Stimulated activated CD8-positive, alpha-beta memory T cell treated with anti-CD3 and anti-CD28 coated beads, Interleukin-2, amount 100 ng/mL, for 48 hours (primary cell): Measurements from ENCODE around the gene DRAP1.
A peak's percentile ranks its signal among the peaks of the same experiment; 100 is the strongest.

ENCODE experiments used
- DNase-seq, 2 donors: peaks; one replicate each; pipeline ENCODE4 v3.0.0-alpha.2; 2020; ENCODE audit warnings: low read depth in 2 of 2

DRAP1 gene

DNA sequence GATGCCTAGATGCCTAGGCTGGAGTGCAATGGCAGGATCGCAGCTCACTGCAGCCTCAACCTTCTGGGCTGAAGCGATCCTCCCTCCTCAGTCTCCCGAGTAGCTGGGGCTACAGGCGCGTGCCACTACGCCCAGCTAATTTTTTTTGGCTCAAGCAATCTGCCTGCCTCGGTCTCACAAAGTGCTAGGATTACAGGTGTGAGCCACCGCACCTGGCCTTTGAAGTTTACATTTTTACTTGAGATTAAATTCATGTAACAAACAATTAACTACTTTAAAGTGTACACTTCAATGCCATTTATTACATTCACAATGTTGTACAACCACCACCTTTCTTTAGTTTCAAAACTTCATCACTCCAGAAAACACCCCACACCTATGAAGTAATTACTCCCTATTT lies 15.5 kb upstream of the DRAP1 start:
- DNase-seq, result no peak

DNA sequence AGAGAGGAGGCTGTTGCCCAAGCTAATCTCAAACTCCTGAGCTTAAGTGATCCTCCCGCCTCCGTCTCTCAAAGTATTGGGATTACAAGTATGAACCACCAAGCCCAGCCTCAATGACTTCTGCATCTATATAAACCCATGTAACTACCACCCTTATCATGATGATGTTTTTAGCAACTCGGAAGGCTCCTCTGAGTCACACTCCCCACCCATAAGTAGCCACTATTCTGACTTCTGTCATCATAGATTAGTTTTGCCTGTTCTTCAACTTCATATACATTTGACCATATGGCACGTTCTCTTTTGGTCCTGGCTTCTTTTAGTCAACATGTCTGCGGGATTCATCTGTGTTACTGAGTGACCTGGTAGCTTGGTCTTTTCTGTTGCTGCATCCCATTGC lies 12.6 kb upstream of the DRAP1 start:
- DNase-seq, result no peak

DNA sequence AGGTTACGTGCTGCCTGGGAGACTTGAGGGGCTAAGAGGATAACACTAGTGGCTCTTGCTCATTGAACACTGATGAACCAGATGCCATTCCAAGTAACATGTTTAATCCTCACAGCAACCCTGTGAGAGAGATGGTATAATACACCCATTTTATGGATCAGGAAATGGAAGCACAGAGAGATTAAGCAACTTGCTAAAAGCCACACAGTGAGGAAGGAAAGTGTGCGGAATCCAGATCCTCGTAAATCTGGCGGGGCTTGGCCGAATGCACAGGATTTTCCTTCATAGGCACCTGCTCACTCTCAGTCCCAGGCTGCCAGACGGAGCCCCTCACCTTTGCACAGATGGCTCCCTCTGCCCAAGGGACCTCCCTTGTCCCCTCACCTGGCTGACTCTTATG lies 11.3 kb upstream of the DRAP1 start:
- no peak for DNase-seq

- no peak for DNase-seq
These were observed 7.3 kb upstream of the DRAP1 start for GRCh38 chr11:65911682-65912568.

GRCh38 chr11:65912845-65913244 lies 6.4 kb upstream of the DRAP1 start:
- DNase-seq, result no peak

GRCh38 chr11:65915101-65915820 lies 4.0 kb upstream of the DRAP1 start:
- no peak for DNase-seq

- DNase-seq, result no peak
These were observed 3.4 kb upstream of the DRAP1 start for GRCh38 chr11:65915821-65916251.

GRCh38 chr11:65916391-65916790 lies 2.8 kb upstream of the DRAP1 start:
- no peak for DNase-seq

DNA sequence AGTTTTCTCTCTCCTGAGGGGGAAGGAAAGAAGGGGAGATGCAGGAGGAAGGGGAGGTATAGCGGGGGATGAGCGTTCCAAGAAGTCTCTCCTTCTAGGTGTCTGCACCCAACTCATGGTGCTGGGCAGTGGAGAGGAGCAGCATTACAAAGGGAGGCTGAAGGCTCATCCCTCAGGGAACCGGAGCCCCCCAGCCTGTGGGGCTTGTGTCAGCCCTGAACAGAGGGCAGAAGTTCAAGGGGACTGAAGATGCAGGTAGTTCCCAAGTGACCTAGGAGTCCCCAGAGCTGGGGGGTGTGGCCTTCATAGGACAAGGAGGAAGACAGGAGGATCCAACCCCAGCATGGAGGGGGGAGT lies 2.2 kb upstream of the DRAP1 start:
- DNase-seq, result no peak

DNA sequence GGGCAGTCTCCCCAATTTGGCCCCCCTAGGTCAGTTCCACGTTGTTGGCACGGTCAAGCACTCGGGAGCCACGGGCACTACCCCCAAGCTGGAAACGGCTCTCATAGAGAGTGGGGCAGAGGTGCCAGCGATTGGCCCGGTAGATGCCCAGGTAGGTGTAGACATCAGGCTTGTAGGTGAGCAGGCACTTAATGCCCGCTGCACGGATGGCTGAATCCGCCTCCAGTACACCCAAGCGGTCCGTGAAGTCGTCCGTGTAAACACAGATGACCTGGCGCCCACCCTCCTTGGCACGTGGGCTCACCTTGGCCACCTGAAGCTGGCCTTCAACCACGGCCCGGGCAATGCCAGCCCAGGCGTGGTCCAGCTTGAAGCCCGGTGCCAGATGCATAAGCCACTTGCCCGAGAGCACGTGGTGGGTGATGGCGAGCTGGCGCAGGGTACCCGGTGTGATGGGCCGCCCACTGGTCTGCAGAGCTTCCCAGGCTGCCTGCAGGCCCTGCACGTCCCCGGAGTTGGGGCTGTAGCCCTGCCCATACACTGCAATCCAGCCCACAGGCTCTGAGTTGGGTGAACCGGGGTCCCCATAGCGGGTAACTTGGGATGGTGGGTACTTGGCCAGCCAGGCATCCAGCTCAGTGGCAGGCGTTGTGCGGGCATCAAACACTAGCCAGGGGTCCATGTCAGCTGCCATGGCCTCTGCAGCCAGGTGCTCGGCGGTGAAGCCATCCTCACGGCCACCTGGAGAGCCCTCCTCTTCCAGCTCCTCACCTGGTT lies 1.6 kb upstream of the DRAP1 start:
- DNase-seq, result no peak

GRCh38 chr11:65918211-65919140 lies 750 bp upstream of the DRAP1 start, which contains the start of gene C11orf68:
Gene C11orf68, minus strand, starts transcription at chr11:65919062. Its CDS starts 31 bp downstream, at chr11:65919031.
- DNase-seq, result peak in 1 of 2 donors; percentile 32

GRCh38 chr11:65919573-65920371 lies 546 bp downstream of the DRAP1 start:
- DNase-seq, result peak; percentile 47 to 53

- DNase-seq, result no peak
These were observed 1.2 kb downstream of the DRAP1 start for GRCh38 chr11:65920372-65920802.

GRCh38 chr11:65921033-65921555 lies 1.9 kb downstream of the DRAP1 start:
- DNase-seq, result no peak

DNA sequence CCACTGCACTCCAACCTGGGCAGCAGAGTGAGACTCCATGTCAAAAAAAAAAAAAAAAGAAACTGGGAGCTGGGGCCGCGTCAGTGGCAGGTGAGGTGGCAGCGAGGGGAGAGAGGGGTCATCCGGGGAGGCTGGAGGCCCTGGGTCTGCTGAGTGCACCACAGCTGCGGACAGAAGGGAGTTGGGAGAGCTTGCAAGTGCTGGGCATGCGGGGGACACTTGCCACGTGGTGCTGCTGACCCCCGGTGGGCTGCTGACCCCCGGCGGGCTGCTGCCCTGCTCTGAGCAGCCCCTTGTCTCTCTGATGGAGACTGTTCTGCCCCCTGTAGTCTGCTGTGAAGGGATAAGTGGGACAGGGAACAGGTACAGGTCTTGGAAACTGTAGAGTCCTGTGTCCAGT lies 2.6 kb downstream of the DRAP1 start:
- no peak for DNase-seq

DNA sequence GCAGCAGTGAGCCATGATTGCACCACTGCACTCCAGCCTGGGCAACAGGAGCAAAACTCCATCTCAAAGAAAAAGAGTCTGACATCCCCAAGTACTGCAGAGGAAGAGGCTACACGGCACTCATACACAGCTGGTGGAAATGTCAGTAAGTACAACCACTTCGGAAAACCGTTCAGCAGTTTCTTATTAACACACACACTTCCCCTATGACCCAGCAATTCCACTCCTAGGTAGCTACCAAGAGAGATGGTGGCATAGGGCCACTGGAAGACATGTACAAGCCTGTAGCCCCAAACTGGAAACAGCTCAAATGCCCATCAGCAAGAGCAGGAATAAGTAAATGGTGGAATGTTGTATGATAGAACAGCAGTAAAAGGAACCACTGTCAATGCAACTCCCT lies 3.3 kb downstream of the DRAP1 start:
- DNase-seq, result no peak

GRCh38 chr11:65925397-65925796 lies 6.2 kb downstream of the DRAP1 start:
- DNase-seq, result no peak

DNA sequence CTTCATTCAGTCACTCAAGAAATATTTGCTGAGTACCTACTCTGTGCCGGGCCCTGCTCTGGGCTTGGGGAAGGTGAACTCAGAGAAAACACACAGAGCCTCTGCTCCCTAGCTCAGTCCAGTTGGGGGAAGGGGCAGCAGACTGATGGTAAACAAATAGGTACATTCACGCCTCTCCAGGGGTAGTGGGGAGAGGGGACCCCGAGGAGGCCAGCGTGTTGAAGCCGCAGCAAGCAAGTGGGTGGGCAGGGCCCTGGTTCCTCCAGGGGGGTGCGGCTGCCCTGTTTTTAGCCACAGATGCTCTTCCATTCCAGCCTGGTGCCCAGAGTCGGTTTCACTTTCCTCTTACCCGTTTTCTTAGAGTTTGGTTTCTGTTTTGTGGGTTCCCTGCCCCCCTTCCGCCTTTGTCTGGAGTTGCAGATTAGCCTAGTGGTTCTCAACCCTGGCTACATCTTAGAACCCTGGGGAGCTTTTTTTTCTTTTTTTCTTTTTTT lies 8.7 kb downstream of the DRAP1 start:
- DNase-seq, result peak; percentile 59 to 60

DNA sequence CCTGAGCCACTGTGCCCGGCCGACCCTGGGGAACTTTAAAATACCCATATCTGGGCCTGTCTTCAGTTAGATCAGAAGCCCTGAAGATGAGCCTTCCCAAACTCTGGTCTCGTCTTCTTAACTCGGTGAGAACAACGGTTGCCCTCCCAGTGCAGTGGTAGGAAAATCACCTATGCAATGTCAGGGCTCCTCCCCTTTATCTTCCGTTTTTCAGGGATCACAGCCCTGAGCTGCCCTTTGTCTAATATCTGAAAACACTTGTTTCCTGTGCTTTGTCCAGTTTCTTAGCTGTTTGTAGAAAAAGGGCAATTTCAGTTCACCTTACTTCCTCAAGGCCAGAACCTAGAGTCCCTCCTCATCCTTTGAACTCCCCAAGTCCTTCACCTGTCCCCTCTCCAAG lies 9.4 kb downstream of the DRAP1 start:
- DNase-seq, result no peak
